Measurements from ENCODE around the gene TLE3. TPM values are rescaled to one million over a fixed set of nuclear protein-coding genes. Genes with fewer than 3 reads are reported as not detected.

Gene TLE3
- total RNA-seq, 1 donor from 2014 or later: 28.8 TPM

DNA sequence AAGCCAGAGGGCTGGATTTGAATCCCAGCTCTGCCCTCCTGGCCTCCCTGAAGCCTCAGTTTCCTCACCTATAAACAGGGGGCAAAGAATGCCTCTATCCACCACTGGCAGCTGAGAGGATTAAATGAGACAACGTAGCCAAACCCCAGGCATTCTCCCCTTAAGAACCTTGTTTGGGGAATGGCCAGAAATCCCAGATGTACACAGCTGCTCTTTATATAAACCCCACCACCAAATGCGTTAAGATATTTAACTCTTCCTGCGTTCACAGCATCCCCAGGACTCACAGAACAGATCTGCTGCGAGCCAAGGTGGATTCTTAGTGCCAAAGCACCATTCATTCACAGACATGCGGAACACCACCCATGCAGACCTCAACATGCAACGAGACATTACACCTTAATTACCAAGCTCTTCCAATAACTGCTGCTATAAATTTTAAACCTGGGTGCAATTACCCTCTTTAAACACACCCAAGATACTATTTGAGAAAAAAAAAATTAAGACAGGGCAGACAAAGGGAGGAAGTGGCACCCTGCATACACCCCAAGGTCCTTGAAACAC is 5.2 kb downstream of the TLE3 start:
- H3K27ac Mint-ChIP-seq (ENCODE audit: unreplicated experiment): no peak overlapping the region

GRCh38 chr15:70091726-70092463 is 5.8 kb downstream of the TLE3 start:
- H3K4me3 Mint-ChIP-seq (ENCODE audit: unreplicated experiment): no peak overlapping the region
- no peak overlapping the region for H3K27ac Mint-ChIP-seq (ENCODE audit: unreplicated experiment)
- no peak for DNase-seq (ENCODE audit: extremely low spot score, unreplicated experiment)

More for the DNA sequence above, 5.2 kb downstream of the TLE3 start:
- peaks cover 27% of the 10 kb centered on the region for H3K4me1 Mint-ChIP-seq (ENCODE audit: unreplicated experiment)
- no peak for DNase-seq (ENCODE audit: extremely low spot score, unreplicated experiment)
- H3K27me3 Mint-ChIP-seq (ENCODE audit: unreplicated experiment): no peaks in the 10 kb centered on the region
- H3K4me3 Mint-ChIP-seq (ENCODE audit: unreplicated experiment): no peak overlapping the region
- no peaks in the 10 kb centered on the region for H3K9me3 Mint-ChIP-seq (ENCODE audit: unreplicated experiment)
- peaks cover 22% of the 10 kb centered on the region for H3K36me3 Mint-ChIP-seq (ENCODE audit: unreplicated experiment)
- TF ChIP-seq, protein P1, sequence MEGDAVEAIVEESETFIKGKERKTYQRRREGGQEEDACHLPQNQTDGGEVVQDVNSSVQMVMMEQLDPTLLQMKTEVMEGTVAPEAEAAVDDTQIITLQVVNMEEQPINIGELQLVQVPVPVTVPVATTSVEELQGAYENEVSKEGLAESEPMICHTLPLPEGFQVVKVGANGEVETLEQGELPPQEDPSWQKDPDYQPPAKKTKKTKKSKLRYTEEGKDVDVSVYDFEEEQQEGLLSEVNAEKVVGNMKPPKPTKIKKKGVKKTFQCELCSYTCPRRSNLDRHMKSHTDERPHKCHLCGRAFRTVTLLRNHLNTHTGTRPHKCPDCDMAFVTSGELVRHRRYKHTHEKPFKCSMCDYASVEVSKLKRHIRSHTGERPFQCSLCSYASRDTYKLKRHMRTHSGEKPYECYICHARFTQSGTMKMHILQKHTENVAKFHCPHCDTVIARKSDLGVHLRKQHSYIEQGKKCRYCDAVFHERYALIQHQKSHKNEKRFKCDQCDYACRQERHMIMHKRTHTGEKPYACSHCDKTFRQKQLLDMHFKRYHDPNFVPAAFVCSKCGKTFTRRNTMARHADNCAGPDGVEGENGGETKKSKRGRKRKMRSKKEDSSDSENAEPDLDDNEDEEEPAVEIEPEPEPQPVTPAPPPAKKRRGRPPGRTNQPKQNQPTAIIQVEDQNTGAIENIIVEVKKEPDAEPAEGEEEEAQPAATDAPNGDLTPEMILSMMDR (IDR thresholded peaks at IDR 0.05): no peak

DNA sequence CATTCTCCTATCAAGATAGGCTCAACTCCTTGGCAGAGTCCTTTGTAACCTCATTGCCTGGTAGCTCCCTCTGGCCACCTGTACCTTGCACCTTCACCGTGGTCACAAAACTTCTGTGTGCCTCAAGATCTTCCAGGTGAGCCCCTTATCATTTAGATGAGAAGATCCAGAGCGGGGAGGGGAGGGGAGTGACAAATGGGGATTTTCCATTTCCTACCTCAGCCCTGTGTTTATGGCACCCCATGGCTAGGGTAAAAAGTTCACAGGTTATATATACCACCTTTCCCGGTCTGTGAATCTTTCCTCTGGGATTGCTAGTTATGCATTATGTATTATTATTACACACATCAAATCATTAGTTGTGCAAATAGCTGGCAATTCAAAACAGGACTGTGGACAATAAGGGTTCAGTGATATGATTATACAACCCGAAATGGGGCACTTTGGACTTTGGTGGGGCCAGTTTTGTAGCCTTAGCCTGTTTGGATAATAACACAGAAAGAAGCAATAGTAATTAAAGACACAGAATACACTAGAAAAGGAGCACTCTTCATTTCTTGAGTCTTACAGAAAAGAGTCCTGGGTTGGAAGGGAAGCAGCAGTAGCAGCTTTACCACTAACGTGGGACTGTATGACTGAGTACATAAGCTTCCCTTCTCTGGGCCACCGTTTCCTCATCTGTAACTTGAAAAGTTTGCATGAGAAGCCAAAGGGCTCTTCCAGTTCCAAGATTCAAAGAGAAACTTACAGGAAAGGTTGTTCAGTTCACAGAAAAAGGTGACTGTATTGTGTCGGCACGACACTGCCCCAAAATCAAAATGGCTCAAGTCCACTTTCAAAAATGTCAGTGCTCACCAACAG is 7.1 kb downstream of the TLE3 start:
- no peak overlapping the region for H3K4me3 Mint-ChIP-seq (ENCODE audit: unreplicated experiment)
- H3K27me3 Mint-ChIP-seq (ENCODE audit: unreplicated experiment): no peaks in the 10 kb centered on the region
- peaks cover 24% of the 10 kb centered on the region for H3K4me1 Mint-ChIP-seq (ENCODE audit: unreplicated experiment)
- H3K9me3 Mint-ChIP-seq (ENCODE audit: unreplicated experiment): no peaks in the 10 kb centered on the region
- peaks cover 34% of the 10 kb centered on the region for H3K36me3 Mint-ChIP-seq (ENCODE audit: unreplicated experiment)
- no peak overlapping the region for H3K27ac Mint-ChIP-seq (ENCODE audit: unreplicated experiment)
- TF ChIP-seq, protein P1 (IDR thresholded peaks at IDR 0.05): no peak
- DNase-seq (ENCODE audit: extremely low spot score, unreplicated experiment): no peak

More at GRCh38 chr15:70091726-70092463, 5.8 kb downstream of the TLE3 start:
- Mint-ChIP-seq H3K27me3 (ENCODE audit: unreplicated experiment) (no peaks in the 10 kb centered on the region), H3K9me3 (ENCODE audit: unreplicated experiment) (no peaks in the 10 kb centered on the region), H3K36me3 (ENCODE audit: unreplicated experiment) (peaks cover 27% of the 10 kb centered on the region), H3K4me1 (ENCODE audit: unreplicated experiment) (peaks cover 27% of the 10 kb centered on the region)
- TF ChIP-seq, protein P1 (IDR thresholded peaks at IDR 0.05): no peak

DNA sequence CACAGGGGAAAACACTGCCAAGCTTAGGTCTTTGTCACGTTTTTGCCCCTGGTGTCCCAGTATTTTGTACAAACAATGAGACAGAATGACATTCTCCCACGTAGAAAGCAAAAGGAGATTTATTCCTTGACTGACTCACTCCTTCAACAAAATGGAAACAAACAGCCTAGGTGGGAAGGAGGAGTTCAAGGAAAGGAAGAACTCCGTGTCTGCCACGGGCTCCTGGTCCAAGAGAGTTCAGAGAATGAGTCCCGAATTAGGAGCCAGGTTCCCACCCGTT is 8.1 kb downstream of the TLE3 start:
- Mint-ChIP-seq H3K27ac (ENCODE audit: unreplicated experiment) (no peak overlapping the region), H3K4me3 (ENCODE audit: unreplicated experiment) (no peak overlapping the region), H3K27me3 (ENCODE audit: unreplicated experiment) (no peaks in the 10 kb centered on the region), H3K9me3 (ENCODE audit: unreplicated experiment) (no peaks in the 10 kb centered on the region), H3K36me3 (ENCODE audit: unreplicated experiment) (peaks cover 34% of the 10 kb centered on the region), H3K4me1 (ENCODE audit: unreplicated experiment) (peaks cover 16% of the 10 kb centered on the region)
- TF ChIP-seq, protein P1 (IDR thresholded peaks at IDR 0.05): no peak
- DNase-seq (ENCODE audit: extremely low spot score, unreplicated experiment): no peak

All from osteocyte (in vitro differentiated cells).